HUDEP-2 (cell line): ENCODE results near the gene RELL1.

ENCODE experiments used
- DNase-seq, 76 experiments: peaks; one replicate each; lab custom pipeline; 2025; ENCODE audit not compliant: unreplicated experiment in 76 of 76; lab: John Stamatoyannopoulos, UW

The RELL1 gene

GRCh38 chr4:37641886-37642849 lies 44.0 kb downstream of the RELL1 start:
- no peak for DNase-seq

DNA sequence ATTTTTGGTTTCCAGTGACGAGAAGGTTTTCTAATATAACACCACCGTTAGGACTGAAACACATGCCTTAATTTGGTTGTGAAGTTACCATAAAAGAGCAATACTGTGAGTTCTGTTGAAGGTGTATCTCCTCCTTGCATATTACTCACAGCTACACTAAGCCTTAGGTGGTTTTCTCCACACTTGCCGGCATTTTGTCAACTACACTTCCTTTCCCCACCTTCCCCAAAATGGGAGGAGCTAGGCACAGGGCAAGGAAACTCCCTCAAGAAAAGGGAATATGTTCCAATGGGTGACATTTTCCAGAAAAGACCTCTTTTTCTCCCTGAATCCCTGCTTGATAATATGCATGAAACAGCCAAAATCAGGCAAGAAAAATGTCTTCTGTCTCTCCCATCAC lies 44.8 kb downstream of the RELL1 start:
- no peak for DNase-seq

DNA sequence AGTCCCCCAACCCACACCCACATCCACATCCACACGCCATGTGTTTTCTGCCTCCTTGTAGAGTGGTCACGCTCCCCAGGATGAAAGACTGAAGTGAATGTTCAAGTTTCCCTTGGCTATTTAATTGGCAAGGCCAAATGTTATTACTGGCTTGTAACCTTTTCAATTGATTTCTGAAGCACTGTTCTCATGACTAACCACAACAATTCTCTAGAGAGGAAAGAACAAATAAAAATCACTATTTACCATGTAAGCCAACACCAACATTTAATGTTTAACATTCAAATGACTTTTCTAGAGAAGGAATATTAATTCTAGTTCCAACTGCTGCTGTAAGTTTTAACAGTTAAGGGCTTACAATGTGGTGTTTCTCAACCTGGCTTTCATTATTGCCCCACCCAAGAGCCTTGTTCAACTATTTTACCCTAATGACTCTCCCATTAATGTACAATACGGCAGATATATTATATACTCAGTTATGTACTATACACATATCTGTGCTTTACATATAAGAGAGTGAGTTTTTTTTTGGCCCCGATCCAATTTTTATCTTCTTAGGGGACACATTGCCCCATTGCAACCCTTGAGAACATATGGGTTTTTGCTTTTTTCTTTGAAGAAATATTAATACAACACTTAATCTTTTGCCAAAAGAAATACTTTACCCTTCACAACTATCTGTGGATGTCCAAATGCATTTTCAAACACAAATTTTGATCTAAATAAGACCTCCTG lies 46.5 kb downstream of the RELL1 start:
- no peak for DNase-seq

DNA sequence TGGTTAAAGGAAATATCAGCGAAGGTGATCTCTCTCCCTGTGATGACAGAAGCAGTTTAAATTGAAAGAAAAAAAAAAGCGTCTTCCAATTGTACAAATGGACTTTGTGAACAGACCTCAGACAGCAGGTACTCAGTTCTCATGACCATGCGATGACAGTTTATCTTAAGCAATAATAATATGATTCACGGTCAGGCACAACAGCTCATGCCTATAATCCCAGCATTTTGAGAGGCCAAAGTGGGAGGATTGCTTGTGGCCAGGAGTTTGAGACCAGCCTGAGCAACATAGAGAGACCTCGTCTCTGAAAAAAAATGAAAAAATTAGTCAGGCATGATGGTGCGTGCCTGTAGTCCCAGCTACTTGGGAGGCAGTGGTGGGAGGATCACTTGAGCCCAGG lies 51.0 kb downstream of the RELL1 start:
- no peak for DNase-seq

DNA sequence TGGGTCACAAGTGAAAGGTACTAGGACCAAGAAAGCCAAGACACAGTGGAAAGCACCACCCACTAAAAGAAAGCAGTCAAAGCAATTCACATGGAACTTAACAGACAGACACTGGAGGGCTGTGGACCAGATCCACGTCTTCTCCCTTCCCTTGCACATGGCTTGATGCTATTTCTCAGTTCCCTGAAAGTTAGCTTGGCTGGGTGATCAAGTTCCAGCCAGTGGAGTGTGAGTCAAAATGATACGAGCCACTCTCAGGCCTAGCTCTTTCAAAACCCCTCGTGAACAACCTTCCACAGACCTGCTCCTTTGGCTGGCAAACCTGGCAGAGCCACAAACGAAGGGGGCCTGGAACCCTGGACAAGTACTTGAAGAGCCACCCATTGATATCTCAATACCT lies 52.0 kb downstream of the RELL1 start:
- DNase-seq: no peak

GRCh38 chr4:37632836-37633235 lies 53.3 kb downstream of the RELL1 start:
- no peak for DNase-seq

DNA sequence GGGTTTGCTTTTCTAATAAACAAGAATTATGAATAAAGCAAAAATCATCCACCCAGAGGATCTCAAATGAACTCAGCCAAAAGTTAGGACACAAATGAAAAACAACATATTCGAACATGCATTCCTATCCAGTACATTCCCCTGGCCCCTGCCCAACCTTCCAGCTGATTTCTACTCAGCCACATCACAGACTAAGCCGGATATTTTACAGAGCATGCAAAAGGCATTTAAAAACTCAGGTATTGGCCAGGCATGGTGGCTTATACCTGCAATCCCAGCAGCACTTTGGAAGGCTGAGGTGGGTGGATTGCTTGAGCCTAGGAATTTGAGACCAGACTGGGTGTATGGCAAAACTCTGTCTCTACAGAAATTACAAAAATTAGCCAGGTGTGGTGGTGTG lies 54.6 kb downstream of the RELL1 start:
- DNase-seq: no peak

DNA sequence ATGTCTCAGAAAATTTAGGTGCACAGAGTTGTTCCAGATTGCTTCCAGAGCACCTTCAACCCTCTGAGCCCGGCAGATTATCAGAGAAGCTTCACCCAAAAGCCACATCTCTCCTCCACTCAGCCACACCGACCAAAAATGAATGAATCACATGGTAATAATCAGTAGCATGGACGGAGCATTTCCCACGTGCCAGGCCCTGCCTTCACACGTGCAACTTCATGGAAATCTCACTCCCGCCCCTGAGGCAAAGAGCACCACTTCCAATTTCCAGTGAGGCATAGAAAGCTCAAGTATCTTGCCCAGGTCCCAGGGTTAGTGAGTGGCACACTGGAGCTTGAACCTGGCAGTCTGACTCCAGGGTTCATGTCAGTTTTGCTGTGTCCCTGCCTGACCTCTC lies 56.5 kb downstream of the RELL1 start:
- DNase-seq: peak in 2 of 76 experiments; percentile 4 to 15

DNA sequence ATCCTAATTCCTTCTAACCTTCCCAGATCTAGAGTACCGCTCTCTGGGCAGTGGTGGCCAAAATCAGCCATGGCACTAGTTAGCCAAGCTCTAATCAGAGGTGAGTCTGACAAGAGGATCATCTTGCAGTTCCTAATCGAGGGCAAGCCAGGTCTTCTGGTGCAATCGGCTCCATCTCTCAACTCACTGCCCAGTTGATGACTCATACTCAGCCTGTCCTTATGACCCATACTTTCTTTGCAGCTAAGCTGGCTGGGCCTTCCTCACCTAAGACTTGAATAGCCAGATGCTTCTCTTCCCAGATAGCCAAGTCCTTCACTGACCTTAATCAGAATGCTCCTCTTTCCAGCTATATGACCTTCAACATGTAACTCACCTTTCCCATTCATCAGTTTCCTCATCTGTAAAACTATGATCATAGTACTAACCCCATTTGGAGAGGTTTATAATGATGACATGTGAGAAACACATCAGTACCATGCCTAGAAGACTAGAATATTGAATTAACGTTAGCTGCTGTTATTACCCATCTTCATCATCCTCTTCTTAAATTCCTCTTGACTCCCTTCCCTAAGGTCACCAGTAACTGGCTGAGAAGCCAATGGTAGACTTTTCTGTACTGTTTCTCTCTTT lies 57.1 kb downstream of the RELL1 start:
- DNase-seq: peak in 18 of 76 experiments; percentile 1 to 52 (median 16)

DNA sequence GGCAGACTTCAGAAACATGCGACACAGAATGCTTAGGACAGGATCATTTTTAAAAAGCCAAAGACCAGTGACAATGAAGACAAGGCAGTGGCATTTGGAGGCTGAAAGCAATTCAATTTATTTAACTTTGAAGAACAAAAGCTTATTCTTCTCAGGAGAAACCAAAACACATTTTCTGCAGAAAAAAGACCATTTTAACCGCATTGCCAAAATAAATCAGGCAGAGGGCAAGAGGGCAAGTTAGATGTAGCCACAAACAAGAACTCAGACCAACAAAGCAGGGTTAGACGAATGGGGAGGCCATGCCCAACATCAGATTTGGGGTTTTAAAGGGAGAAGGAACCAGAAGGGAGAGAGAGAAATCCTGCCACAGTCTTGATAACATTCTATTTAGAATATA lies 58.9 kb downstream of the RELL1 start:
- DNase-seq: no peak

- no peak for DNase-seq
Observed at GRCh38 chr4:37625499-37625898, 60.7 kb downstream of the RELL1 start.

DNA sequence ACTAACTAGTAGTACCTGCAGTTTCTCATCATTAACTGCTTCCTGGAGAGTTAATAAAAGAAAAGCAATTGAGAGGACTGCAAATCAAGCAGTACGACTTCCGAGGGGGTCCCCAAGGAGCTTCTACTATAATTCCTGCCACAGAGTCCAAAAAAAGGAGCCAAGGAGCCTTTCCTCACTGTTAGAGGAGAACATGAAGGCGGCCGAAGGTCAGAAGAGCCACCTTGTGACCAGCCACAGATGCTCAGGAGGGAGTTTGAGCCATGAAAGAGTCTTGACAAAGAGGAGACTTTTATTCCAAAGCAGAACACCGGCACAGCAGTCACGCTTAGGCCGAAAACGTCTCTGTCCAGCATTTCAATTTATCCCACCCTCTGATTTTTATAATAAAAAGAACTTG lies 62.2 kb downstream of the RELL1 start:
- no peak for DNase-seq

DNA sequence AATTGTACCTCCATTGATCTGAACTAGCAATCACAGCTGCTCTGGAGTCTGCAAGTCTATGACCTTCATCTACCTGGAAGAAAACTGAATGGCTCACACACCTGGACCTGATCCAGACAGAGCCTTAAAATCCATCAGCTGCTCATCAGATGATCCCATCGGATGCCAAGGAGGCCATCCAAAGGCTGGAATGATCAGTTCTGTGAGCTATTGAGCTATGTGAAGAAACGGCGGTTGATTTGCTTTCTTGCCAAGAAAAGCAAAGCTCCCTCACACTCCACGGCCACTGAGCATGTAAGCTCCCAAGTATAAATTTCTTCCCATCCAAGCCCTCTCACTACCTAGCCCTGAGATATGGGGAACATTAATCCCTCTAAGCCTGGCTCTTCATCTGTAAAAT lies 63.1 kb downstream of the RELL1 start:
- no peak for DNase-seq

DNA sequence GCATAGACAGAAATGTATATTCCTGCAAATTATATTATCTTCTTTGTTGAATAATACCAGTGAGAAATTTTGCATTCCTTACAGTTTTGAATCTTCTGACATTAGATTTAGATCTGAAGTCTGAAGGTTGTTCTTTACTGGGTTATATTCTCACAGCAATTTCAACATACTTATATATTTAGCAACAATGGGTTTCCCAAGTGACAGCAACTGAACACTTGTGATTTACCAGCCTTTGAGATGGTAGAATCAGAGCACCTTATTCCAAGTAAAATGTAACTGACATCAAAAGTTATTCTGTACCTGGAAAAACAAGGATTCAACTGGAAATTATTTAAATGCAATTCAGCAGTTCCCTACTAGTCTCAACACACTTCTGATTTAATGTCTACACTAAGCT lies 66.0 kb downstream of the RELL1 start:
- no peak for DNase-seq

DNA sequence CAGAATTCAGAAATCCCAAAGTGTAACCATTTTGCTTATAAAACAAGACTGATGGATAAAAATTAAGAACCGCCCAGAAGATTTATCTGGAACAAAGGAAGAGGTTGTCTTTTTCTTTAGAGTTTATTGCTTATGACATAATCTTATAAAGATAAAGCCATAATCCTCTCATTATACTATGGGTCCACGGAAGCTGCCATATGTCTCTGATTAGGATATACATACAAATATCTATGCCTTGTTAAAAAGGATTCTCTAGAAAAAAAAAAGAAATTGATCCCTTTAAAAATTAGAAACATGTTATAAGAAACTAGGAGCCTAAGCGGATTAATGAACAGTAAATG lies 70.5 kb downstream of the RELL1 start:
- no peak for DNase-seq

- DNase-seq: no peak
Observed at GRCh38 chr4:37615059-37615719, 71.0 kb downstream of the RELL1 start.

DNA sequence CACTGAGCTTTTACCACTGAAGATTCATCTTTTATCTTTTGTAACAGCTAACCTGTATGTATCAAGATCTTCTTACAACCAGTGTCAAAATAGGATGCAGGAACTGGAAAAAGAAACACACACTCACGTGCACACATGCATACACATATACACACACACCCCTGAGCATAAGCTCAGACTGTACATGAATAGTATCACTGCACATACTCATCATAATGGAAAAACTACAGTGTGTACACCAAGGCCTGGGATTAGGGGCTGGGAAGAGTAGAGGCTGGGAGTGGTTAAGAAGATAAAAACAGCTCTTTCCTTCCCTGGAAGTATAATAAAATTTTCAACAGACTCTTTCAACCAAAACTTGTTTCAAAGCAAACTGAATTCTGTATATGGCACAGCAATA lies 73.4 kb downstream of the RELL1 start:
- no peak for DNase-seq

DNA sequence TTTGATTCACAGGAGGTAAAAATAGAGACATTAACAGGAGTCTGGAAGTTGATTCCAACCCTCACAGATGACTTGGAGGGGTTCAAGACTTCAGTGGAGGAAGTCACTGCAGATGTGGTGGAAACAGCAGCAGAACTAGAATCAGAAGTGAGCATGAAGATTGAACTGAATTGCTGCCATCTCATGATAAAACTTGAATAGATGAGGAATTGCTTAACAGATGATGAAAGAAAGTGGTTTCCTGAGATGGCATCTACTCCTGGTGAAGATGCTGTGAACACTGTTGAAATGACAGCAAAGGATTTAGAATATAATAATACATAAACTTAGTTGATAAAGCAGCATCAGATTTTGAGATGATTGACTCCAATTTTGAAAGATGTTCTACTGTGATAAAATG lies 76.5 kb downstream of the RELL1 start:
- no peak for DNase-seq

DNA sequence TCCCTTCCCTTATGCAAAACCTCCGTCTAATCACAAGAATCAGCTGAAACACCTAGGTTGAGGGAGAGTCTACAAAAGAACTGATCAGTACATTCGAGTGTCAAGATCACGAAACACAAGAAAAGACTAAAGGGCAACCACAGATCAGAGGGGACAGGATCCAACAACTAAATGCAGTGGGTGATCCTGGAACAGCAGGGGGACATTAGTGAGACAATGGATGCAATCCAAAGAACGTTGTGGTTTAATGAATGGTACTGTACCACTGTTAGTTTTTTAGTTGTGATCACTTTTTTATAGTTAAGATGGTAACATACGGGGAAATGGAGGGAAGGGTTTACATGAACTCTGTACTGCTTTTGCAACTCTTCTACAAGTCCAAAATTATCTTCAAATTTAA lies 79.2 kb downstream of the RELL1 start:
- DNase-seq: no peak

- no peak for DNase-seq
Observed at GRCh38 chr4:37605843-37606565, 80.2 kb downstream of the RELL1 start.
